ENCODE data around the gene CREG2. TPM values are rescaled to one million over a fixed set of nuclear protein-coding genes. Genes with fewer than 3 reads are reported as not detected.

CREG2 gene
- polyA plus RNA-seq, 5 donors: 0.32 to 0.81 (median 0.46) TPM

DNA sequence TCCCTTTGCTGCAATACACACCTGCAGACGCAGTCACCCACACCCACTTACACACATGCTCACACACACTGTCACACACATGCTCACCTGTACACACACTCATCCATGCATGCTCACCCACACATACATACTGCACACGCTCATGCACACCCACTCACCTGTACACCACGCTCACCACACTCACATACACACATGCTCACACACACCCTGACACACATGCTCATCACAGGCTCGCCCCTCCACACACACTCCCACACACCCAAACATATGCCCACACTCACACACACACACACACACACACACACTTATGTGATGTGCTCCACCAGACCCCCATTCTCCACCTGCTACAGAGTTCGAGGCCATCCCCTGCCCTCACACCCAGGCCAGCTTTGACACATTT, 22.8 kb upstream of the CREG2 start:
- no peak for DNase-seq

DNA sequence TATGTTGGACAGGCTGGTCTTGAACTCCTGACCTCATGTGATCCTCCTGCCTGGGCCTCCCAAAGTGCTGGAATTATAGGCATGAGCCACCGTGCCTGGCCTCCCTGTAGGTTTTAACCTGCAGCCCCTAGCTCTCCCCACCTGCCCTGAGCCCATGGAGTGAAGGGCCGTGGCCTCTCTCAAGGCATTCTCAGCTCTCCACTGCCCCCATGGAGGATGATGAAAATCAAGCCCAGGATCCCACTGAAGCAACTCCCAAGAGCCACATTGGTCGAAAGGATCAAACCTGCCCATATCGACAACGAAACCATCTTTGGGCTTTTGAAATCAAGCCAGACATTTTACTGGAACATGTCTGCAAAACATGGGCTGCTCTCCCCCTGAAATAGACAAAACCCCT, 22.4 kb upstream of the CREG2 start:
- DNase-seq: no peak

DNA sequence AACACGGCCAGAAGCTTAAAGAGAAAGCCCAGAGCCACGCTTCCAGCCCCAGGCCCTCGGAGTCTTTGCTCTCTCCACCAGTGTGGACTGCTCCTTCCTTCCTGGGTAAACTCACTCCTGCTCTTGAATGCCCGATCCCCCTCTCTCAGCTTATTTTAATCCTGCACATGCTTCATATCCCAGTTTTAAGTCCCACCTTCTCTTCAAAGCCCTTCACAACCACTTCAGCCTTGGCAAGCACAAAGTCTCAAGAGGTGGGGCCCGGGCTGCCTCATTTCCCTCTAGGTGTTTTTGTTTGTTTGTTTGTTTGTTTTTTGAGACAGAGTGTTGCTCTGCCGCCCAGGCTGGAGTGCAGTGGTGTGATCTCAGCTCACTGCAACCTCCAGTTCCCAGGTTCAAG, 21.6 kb upstream of the CREG2 start:
- DNase-seq: peak in 1 of 2 donors; percentile 21

DNA sequence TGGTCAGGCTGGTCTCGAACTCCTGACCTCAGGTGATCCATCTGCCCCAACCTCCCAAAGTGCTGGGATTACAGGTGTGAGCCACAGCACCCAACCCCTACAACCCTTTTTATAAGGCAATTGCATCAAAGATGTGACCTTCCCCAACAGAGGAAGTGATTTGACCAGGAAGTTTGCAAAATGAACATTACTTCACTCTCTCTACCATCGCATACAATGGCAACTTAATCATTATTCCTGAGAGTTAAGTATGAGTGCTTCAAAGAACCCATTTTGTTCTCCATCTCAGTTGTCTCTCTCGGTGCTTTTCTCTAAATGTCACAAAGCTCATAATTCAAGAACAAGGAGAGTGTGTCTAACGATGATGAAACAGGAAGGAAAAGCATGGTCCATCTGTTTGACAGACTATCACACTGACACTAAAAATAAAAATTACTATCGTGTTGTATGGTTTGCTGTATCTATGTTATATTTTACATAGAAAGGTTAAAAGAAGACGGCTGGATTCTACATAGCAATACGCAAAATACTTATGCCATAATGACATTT, 18.1 kb upstream of the CREG2 start:
- DNase-seq: no peak

DNA sequence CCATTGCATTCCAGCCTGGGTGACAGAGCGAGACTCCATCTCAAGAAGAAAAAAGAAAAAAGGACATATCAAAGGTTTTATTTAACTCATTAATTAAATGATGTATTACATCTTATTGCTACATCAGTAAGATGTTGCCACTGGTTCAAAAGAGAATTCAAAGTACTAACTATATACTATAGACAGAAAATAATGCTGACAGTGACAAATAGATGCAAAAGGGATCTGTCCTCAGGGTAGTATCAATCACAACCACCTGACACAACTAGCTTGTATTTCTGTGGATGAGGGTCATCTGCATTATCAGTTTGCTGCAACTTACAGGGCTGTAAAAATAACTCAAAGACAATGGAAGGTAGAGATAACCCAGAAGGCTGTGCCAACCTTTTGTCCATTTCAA, 16.4 kb upstream of the CREG2 start:
- no peak for DNase-seq

DNA sequence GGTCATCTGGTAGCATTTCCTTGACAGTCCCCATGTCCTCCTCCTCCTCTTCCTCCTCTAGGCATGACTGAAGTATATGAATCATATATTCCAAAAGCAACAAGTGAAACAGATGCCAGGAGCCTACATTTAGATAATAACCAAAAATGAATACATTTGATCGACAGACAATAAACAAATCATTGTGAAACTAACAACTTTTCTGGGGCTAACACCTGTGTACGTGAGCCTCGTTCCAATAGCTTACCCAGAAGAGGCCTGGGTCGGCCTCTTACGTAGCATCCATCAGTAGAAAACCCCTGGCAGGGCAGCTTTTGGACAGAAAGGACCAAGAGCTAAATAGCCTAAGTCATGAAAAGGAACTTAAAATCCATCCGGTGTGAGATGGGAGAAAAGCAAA, 15.3 kb upstream of the CREG2 start:
- DNase-seq: no peak

DNA sequence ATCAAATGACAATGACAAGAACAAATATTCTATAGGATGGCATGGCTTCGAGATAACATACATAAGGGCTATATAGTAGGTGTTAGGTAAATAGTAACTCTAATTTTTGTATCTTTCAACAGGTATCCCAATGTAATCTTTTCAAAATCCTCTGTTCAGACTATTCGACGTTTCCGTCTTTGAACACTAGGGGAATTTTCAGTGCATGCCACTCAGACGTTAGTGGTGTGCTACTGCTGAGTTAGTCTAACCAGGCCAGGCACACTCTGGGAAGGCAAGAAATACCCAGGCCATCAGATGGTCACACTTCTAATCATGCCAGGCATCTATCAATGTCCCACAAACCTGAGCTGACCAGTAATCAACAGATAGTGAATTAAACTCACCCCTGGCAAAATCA, 14.6 kb upstream of the CREG2 start:
- no peak for DNase-seq

DNA sequence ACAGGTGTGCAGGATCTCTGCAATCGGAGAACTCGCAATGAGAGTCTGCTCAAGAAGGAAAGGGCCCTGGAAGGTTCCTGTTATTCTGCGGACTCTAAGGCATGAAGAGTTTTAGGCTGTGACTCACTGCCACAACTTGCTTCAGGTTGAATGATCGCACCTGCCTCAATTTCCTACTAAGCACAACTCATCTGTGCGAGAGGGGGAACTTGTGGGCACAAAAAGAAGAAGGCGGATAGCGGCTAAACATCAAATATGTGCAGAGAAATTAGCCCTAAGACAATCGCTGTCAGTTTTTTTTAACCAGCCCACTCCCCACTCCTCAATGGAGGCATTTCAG, 14.0 kb upstream of the CREG2 start:
- no peak for DNase-seq

DNA sequence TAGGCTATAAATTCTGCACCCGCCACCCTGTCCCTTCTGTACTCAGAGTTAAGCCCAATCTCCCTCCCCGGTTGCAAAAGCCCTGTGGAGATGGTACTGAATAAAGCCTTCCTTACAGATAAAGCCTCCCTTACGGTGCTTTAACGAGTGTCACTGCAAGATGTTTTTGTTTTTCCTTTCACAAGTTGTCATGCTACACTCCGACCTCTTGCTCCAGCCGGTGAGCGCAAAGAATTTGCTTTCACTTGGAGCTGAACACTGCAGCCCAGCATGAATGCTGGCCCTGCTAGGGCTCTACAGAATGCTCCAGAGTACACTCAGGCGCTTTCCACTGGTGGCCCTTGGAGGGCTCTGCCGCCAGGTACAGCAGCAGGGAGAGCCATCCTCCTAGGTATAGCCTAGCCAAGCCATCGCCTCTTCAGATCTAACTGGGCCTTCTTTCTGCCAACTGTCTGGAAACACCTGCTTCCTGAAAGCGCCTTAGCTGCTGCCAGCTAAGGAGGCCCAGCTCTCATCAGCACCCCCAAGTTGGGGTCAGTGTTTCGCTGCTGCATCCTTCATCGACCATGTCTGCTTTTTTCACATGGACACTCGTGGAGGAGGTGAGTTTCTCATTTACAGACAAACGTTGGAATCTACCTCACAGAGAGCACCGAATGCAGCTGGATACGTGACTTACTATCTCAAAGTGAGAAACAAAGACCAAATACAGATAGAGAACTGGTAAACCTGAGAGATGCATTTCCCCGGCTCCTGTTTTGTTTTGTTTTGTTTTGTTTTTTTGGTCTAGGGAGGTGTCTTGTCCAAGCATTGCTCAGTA, 13.4 kb upstream of the CREG2 start:
- DNase-seq: no peak

DNA sequence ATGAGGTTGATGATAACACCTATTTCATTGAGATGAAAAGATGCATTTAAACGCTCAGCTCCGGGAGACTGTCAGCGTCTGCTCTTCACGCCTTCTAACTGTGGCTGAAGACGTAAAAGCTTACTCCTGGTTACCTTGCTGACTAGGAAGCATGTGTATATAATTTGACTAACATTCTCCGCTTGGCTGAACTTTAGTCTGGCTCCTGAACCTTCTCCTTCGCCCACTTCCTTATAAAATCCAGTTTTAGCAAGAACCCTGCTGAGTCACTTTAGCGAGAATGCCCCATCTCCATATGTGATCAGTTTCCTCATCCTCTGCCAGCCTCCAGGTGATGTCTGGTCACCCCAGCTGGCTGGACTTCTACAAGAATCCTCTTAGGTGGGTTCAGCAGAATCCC, 12.7 kb upstream of the CREG2 start:
- no peak for DNase-seq

DNA sequence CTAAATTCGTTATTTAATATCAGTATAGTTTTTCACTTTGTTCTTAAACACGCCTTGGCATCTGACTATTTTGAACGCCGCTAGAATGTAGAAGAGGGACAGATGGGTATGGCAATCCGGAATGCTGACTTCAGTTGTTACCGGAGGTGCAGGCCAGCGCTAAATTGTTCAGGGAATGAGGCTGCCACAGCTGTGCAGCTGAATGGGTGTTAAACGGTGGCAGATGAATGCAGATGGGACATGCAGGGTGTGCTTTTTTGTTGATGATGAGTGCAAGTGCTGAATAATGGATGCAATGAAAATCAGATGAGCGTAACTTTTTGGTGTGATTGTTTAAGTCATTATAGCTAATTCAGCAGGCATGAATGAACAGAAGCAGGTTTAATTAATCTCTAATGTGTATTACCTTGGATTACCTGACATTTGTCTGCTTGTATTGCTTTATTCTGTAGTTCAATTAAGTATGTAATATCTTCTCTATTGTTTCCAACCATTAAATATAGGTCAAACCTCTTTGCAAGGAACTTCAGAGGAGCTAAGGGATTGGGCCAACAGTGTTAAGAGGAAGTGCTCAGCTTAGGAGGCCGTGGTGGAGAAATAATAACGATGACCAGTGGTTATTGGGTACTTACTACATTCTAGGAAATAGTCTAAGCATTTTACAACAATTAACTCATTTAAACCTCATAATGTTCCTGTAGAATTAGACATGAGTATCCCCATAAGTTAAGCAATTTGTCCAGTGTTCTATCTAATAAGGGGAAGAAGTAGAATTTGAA, 11.9 kb upstream of the CREG2 start:
- DNase-seq: no peak

DNA sequence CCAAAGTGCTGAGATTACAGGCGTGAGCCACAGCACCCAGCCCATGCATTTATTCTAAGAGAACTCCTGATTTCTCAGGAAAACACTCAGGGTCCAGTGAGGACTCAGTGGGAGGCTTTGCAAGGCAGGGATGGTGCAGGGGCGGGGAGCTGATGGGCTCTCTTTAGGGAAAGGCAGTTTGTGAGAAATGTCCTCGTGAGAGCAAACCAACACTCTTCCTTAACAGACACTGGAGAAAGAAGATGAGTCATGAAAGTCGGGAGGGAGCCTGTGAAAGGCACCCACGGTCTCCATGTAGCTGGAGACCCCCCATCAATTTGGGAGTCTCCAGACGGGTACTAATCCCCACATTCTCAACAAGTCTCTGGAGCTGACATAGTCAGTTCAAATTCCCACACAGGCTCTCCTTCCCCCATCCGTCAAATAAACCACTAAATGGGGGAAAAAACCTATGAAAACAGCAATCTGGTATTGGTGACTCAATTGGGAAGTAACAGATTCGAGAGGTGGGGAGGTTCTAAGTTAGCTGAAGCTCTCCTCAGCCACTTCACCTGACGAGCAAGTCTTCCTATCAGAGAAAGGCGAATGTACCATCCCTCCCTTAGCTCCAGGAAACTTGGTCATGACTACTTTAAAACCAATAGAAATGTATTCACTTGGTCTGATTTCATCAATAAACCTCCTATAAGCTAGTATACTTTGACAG, 11.0 kb upstream of the CREG2 start:
- no peak for DNase-seq

DNA sequence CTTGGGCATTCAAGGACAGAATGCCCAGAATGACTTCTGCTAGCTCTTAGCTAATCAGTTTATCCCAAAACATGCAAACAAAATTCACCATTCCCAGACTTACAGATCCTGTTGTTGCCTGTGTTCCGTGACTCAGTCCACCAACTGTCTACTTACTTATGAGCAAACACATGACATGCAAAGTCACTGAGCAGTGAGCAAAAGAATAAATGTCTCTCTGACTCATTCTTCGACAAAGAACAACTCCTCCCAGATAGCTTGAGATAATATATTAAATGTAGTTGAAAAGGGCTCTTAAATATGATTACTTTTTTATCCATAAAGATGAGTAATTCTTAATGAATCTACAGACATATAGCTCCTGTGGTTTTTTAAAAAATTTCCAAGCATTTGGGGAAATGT, 9.0 kb upstream of the CREG2 start:
- DNase-seq: no peak

DNA sequence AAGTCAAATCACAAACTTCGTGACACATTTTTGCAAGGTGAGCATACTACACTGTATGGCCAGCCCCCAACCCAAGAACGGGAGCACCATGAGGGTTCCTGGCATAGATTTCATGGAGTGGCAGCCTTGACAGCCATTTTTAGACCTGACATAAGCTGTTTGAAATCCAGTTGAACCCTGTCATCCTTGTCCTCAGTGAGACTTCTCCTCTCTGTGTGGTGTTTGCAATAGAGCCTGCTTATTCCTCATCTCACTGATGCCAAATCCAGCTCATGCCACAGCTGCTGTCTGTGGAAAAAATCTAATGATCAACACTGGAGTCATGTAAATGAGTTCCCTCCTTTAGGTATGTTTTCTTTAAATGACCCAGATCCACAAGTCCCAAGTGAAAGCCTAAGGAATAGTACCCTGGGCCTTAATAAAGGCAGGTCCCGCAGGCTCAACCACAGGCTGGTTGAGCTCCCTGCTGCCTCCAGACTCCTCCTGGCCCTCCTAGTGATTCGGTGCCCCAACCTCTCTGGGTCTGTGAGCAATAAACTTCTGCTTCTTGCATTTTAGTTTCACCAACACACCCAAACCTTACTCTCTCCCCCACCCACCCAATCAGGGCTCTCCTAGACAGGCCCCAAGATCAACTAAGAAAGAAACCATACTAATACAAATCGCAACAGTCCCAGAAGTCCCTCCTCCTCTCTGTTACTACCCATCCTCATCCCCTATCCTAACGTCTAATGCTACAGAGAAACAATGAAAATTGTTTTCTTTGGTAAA, 8.4 kb upstream of the CREG2 start:
- DNase-seq: no peak

DNA sequence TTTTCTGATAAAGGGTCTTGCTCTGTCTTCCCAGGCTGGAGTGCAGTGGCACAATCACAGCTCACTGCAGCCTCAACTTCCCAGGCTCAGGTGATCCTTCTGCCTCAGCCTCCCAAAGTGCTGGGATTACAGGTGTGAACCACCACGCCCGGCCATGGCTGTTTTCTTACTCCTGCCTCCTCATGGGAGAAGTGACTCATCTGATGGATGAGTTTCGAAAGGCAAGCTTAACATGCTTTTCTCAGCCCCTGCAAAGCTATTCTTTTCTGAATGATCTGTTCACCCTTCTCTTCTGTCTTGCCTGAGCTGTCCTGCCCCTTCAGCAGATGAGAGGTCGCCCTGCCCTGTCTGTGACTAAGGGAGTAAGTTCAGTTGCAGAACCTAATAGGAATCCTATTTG, 929 bp upstream of the CREG2 start:
- DNase-seq: no peak

DNA sequence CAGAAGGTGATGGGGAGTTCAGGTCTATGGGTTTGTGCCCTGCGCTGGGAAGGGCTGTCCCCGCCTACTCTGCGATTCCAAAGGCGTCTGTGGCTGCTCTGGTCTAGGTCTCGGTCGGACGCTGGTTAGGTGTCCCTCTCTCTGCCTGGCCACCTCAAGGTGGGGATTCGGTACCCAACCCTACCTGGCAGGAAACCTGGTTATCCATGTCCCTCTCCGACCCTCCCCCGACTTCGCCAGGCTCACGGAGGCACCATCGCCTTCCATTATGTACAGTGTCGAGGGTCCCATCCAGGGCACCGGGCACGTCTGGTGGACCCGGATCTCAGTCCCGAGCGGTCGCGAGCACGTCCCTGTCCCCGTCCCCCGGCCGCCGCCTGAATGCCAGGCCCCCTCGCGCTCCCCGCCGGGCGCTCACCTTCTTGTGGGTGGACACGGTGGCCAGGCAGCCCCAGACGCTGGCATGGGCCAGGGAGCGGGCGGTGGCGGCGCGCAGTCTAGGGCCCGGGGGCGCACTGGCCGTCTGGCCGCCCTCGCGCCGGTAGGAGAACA, 628 bp downstream of the CREG2 start:
- no peak for DNase-seq

DNA sequence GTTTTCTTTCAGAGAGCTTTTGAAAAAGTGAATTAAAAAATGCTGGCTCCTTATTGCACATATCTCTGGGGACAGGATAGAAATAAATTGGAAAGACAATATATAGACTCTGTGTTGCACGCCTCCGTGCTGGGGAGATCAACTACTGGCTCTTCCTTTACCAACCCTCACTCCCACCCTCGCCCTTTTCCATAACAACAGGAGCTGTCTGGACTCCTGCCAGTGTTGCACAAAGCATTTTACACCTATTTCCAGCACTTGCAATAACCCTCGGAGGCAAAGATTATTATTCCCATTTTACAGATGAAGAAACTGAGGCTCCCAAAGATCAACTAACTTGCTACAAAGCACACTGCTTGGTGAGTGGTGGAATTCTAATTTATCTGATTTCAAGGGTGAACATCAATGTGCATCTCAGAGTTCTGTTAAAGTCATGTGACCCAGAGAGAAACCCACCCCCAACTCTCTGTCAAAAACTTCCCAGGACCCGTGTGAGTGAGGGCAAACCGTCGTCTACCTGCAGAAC, 4.2 kb downstream of the CREG2 start:
- DNase-seq: no peak

DNA sequence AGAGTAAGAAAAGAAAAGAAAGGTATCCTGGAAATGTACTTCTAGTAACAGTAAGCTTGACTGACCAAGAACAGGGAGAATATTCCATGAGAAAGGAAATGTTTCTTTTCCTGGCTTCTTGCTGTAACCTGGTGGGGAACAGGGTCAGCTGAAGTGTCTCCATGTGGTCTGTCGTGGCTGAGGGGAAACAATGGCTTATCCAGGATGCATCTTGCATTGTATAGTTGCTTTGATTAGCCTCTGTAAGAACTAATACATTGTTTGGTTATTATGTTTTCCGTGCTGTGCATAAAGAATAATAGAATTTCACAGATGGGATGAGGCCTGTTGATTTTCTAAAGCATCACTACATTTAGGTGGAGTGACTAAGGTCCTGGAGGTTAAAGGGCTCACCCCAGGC, 4.9 kb downstream of the CREG2 start:
- DNase-seq: no peak

DNA sequence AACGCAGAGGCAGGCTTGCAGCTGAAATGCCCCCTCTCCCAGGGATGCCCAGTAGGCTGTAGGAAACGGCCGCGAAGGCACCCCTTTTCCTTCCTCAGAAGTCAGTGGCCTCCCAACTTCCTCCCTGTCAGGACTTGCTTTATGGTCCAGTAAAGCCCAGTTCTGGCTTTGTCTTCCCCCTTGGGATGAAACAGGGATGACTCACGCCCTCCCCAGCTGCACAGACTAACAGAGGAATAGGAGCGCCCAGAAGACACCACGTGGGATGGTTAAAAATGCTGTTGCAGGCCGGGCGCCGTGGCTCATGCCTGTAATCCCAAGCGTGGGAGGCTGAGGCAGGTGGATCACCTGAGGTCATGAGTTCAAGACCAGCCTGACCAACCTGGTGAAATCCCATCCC, 6.9 kb downstream of the CREG2 start:
- no peak for DNase-seq

DNA sequence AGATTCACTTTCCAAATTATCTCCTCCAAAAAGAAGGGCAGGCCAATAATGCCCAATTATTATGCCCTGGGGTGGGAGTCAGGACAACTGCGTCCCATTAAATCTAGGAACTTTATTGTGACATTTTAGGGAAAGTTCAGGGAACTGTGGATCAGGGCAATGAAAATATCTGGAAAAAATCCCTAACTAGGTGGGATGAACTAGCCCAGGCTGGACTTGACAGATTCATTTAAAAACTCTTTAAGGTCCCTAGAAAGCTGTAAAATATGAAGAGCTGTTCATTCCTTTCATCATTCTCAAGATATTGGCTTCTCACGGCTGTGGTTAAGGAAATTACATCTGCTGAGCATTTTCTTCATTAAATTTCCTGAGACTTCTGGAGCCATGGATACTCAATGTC, 8.2 kb downstream of the CREG2 start:
- peak in 1 of 2 donors; percentile 28 for DNase-seq

DNA sequence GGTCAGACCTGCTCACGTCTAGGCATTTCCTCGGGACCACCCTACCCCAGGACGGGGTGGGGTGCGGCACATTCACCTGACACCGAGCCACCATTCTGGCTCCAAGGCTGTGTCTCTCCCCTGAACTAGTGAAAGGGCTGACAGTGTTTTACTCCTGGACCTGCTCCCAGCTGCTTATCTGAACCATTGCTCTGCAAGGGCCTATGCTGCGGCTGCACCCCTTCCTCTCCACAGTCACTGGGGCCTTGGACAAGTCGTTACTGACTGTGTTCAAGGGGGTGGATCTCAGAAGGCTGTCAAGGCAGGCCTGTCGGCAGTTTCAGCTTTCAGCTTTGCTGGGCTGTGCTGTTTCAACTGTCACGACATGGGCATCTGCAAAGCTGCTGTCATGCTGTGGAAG, 11.7 kb downstream of the CREG2 start:
- DNase-seq: no peak
